Loucy (cell line): ENCODE measurements around the gene IGFALS.

ENCODE experiments used
- EZH2phosphoT487 ChIP-seq: fragments of 200-600 bp; IDR thresholded peaks from 2 replicates; pipeline ENCODE4 v1.6.1; 2018; ENCODE audit warnings: antibody characterized with exemption, mild to moderate bottlenecking, moderate library complexity, borderline replicate concordance
- TF ChIP-seq, protein P1 (sequence below): fragments of 200-600 bp; sonication (generic); conservative IDR thresholded peaks from 2 replicates; pipeline ENCODE4 v1.5.1; 2014; ENCODE audit warnings: mild to moderate bottlenecking, antibody characterized with exemption, low read length

DNA sequence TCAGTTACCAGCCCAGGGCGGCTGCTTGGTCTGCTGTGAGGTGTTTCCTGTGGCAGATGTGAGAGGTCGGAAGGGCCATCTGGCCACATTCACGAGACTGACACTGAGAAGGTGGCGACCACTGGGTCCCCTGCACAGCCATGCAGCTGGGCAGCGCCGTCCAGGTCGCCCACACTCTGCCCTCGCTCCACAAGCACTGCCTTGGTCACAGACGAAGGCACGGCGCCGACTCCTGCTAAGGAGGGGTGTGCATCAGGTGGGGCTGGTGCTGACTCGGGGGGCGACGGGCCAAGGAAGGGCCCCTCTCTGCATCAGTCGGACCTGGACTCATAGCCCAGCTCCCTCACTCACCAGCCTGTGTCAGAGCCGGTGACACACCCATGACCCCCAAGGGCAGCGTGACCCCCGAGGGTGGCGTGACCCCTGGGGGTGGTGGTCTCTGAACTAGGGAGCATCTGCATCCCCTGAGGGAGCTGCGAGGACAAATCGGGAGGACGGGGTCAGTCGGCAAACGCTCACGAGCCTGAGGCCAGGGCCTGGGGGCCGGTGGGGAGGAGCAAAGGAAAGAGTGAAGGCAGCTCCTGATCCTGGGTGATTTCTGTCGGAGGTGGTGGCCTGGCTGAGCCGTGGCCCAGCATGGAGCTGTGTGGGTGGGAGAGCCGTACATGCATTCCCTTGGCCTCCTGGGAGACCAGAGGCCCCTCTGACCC is 52.6 kb downstream of the IGFALS start:
- TF ChIP-seq EZH2phosphoT487: no peak
- TF ChIP-seq, protein P1, sequence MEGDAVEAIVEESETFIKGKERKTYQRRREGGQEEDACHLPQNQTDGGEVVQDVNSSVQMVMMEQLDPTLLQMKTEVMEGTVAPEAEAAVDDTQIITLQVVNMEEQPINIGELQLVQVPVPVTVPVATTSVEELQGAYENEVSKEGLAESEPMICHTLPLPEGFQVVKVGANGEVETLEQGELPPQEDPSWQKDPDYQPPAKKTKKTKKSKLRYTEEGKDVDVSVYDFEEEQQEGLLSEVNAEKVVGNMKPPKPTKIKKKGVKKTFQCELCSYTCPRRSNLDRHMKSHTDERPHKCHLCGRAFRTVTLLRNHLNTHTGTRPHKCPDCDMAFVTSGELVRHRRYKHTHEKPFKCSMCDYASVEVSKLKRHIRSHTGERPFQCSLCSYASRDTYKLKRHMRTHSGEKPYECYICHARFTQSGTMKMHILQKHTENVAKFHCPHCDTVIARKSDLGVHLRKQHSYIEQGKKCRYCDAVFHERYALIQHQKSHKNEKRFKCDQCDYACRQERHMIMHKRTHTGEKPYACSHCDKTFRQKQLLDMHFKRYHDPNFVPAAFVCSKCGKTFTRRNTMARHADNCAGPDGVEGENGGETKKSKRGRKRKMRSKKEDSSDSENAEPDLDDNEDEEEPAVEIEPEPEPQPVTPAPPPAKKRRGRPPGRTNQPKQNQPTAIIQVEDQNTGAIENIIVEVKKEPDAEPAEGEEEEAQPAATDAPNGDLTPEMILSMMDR: no peak
